Left colon (tissue), 2 donors: ENCODE results near the gene ITLN1. TPM values are rescaled to one million over a fixed set of nuclear protein-coding genes. Genes with fewer than 3 reads are reported as not detected.

Source experiments
- ATAC-seq: fragments of 200-7000 bp; cut with Tn5 transposase; one replicate; pipeline ENCODE4 v1.9.1; 2020; ENCODE audit warnings: mild to moderate bottlenecking, moderate library complexity
- DNase-seq, 2 donors: peaks; one replicate each; pipeline ENCODE4 v3.0.0-alpha.2; 2020
- intact Hi-C, 2 donors: fragments of 100-400 bp; cut with DNase I in 1 of 2; cut with micrococcal nuclease in 1 of 2; formaldehyde crosslinking; loops; one replicate each; pipeline versions ENCODE4 v1.11.2 to v1.14.0; 2022; cut with DNase I, micrococcal nuclease
- total RNA-seq, 2 donors: library from RNA; stranded (reverse); fragmentation: NEBNext Ultra II Directional; extraction: Animal tissue kit (Norgen Biotek cat#: 25700); gene quantifications; one replicate each; pipeline ENCODE4 v1.2.1, GENCODE V29; 2021
- donor health status: DM: no; HTN: no; CAD: no.
- donor health status: DM: yes; HTN: yes; CAD: no.

The ITLN1 gene
- total RNA-seq, 2 donors from 2014 or later: 268 to 512 TPM

GRCh38 chr1:160835751-160836150 lies 49.2 kb downstream of the ITLN1 start:
- ATAC-seq: no peak
- no peak for DNase-seq
- intact Hi-C loops: no loop called here

- peak in 1 of 2 donors; percentile 24 for DNase-seq
- peak; percentile 53 for ATAC-seq
- intact Hi-C loops: loop anchor here in 1 of 2 donors (5.0 kb wide), 1 partner anchor 117 kb away; the partner anchor contains the start of gene ITLN2
Measured at GRCh38 chr1:160834945-160835565, 49.9 kb downstream of the ITLN1 start.

- DNase-seq: peak; percentile 65 to 90
- intact Hi-C loops: loop anchor here in 1 of 2 donors (5.0 kb wide), 1 partner anchor 122 kb away; the partner anchor contains the start of gene ITLN2
Measured at GRCh38 chr1:160830321-160831153, 54.4 kb downstream of the ITLN1 start.

GRCh38 chr1:160829766-160830165 lies 55.2 kb downstream of the ITLN1 start:
- DNase-seq (no peak), ATAC-seq (no peak)
- intact Hi-C loops: loop anchor here in 1 of 2 donors (5.0 kb wide), 1 partner anchor 123 kb away; the partner anchor contains the start of gene ITLN2

More at GRCh38 chr1:160830321-160831153, 54.4 kb downstream of the ITLN1 start:
- ATAC-seq: peak; percentile 88

GRCh38 chr1:160827418-160827817 lies 57.6 kb downstream of the ITLN1 start:
- intact Hi-C loops: no loop called here
- no peak for ATAC-seq
- no peak for DNase-seq

GRCh38 chr1:160826546-160826945 lies 58.4 kb downstream of the ITLN1 start:
- DNase-seq (no peak), ATAC-seq (no peak)
- intact Hi-C loops: no loop called here

Other genes starting within 250 kb of the ITLN1 start
- 1 to 10 TPM in 1 of 2 donors, under 1 TPM in 1; 0.92 to 2.0 TPM for gene SLAMF1, start 238.1 kb downstream of the ITLN1 start, total RNA-seq
- 1 to 10 TPM; 2.2 to 7.4 TPM for gene CD48, start 173.4 kb downstream of the ITLN1 start, total RNA-seq
- gene SLAMF7, start 145.9 kb downstream of the ITLN1 start, total RNA-seq: 10 to 100 TPM in 1 of 2 donors, 1 to 10 TPM in 1; 2.2 to 12.9 TPM
- 1 to 10 TPM in 1 of 2 donors, under 1 TPM in 1; 0.67 to 2.6 TPM for gene LY9, start 89.0 kb downstream of the ITLN1 start, total RNA-seq
- gene CD244, start 22.3 kb downstream of the ITLN1 start, total RNA-seq: under 1 TPM; 0.37 to 0.87 TPM
- gene ITLN2, start 69.6 kb upstream of the ITLN1 start, total RNA-seq: not detected
- 100 to 1,000 TPM; 145 to 202 TPM for gene F11R, start 136.0 kb upstream of the ITLN1 start, total RNA-seq
- 100 to 1,000 TPM in 1 of 2 donors, 10 to 100 TPM in 1; 92.1 to 120 TPM for gene TSTD1, start 153.8 kb upstream of the ITLN1 start, total RNA-seq
- gene USF1, start 160.8 kb upstream of the ITLN1 start, total RNA-seq: 10 to 100 TPM; 67.4 to 72.4 TPM
- 1 to 10 TPM; 2.7 to 8.7 TPM for gene ARHGAP30, start 184.7 kb upstream of the ITLN1 start, total RNA-seq
- gene NECTIN4, start 204.4 kb upstream of the ITLN1 start, total RNA-seq: 1 to 10 TPM; 3.0 to 6.1 TPM
- 10 to 100 TPM; 10.1 to 11.1 TPM for gene KLHDC9, start 213.2 kb upstream of the ITLN1 start, total RNA-seq
- 10 to 100 TPM; 30.3 to 38.2 TPM for gene PFDN2, start 232.9 kb upstream of the ITLN1 start, total RNA-seq
- 10 to 100 TPM; 74.4 to 76.6 TPM for gene NIT1, start 232.9 kb upstream of the ITLN1 start, total RNA-seq
- gene DEDD, start 247.5 kb upstream of the ITLN1 start, total RNA-seq: 10 to 100 TPM; 34.2 to 41.5 TPM